Mesothelial cell of epicardium (in vitro differentiated cells): ENCODE results near the gene NT5DC2. TPM values are rescaled to one million over a fixed set of nuclear protein-coding genes. Genes with fewer than 3 reads are reported as not detected.
A peak's percentile ranks its signal among the peaks of the same experiment; 100 is the strongest.

Source experiments
- DNase-seq, 2 experiments: peaks; one replicate each; pipeline ENCODE4 v3.0.0; 2021; ENCODE audit warnings: low spot score in 2 of 2; ENCODE audit not compliant: unreplicated experiment in 2 of 2
- H3K27ac Mint-ChIP-seq: 2 replicates; pipeline ENCODE4 v1.8.0; 2021; ENCODE audit warnings: mixed read lengths
- H3K27me3 Mint-ChIP-seq: 2 replicates; pipeline ENCODE4 v1.8.0; 2021; ENCODE audit warnings: low read depth, mixed read lengths
- H3K36me3 Mint-ChIP-seq: 2 replicates; pipeline ENCODE4 v1.8.0; 2021; ENCODE audit warnings: mixed read lengths
- H3K4me1 Mint-ChIP-seq: 2 replicates; pipeline ENCODE4 v1.8.0; 2021; ENCODE audit warnings: mixed read lengths
- H3K4me3 Mint-ChIP-seq: 2 replicates; pipeline ENCODE4 v1.8.0; 2021; ENCODE audit warnings: mild to moderate bottlenecking, moderate library complexity, mixed read lengths
- H3K9me3 Mint-ChIP-seq: 2 replicates; pipeline ENCODE4 v1.8.0; 2021; ENCODE audit warnings: mixed read lengths
- CTCF ChIP-seq: fragments of 200-600 bp; sonication (generic); IDR thresholded peaks from one replicate; pipeline ENCODE4 v1.5.0; 2021; ENCODE audit warnings: antibody characterized with exemption; ENCODE audit not compliant: unreplicated experiment
- total RNA-seq: library from RNA; stranded (reverse); gene quantifications from 3 replicates; pipeline ENCODE4 v1.2.1, GENCODE V29; 2021

Gene NT5DC2
- total RNA-seq, result 256 to 266 TPM (median 266 TPM) in 3 replicates

DNA sequence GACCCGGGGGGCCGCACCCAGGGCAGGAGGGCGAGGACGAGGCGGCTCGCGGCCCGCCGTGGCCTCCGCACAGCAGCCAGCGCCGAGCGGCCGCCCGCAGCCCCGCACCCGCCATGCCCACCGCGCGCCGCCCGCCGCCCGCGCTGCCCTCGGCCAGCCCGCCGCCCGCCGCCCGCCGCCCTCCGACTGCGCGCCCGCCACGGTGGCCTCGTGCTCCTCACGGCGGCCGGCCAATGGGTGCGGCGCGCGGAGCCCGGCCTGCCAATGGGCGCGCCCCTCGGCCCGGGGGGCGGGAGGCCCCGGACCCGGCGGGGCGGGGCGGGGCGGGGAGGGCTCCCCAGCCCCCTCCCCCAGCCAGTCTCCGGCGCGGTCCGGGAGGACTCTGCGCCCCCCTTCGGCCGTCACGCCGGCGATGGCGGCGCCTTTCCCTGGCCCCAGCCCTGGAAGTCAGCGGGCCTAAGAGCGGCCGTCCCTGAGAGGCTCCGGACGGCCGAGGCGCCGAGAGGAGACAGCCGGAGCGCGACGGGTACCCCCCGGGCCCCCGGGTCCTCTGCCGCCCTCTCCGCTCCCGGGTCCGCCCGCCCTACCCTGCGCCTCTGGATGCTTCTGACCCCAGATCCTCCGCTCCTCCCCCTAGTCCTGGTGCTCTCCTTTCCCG lies at the start of gene NT5DC2:
TSS of gene NT5DC2 (minus strand) at position 235 of the 658 bp plus-strand sequence. CDS start at position 115, 120 bp downstream.
- DNase-seq, result peak; percentile 67 to 77
- Mint-ChIP-seq H3K27me3 (no peaks in the 10 kb centered on the region), H3K36me3 (no peaks in the 10 kb centered on the region), H3K27ac (peak within 1 kb of the TSS; percentile 94), H3K4me1 (peaks cover 53% of the 10 kb centered on the region), H3K9me3 (no peaks in the 10 kb centered on the region), H3K4me3 (peak within 1 kb of the TSS; percentile 83)
- TF ChIP-seq CTCF, result no peak

DNA sequence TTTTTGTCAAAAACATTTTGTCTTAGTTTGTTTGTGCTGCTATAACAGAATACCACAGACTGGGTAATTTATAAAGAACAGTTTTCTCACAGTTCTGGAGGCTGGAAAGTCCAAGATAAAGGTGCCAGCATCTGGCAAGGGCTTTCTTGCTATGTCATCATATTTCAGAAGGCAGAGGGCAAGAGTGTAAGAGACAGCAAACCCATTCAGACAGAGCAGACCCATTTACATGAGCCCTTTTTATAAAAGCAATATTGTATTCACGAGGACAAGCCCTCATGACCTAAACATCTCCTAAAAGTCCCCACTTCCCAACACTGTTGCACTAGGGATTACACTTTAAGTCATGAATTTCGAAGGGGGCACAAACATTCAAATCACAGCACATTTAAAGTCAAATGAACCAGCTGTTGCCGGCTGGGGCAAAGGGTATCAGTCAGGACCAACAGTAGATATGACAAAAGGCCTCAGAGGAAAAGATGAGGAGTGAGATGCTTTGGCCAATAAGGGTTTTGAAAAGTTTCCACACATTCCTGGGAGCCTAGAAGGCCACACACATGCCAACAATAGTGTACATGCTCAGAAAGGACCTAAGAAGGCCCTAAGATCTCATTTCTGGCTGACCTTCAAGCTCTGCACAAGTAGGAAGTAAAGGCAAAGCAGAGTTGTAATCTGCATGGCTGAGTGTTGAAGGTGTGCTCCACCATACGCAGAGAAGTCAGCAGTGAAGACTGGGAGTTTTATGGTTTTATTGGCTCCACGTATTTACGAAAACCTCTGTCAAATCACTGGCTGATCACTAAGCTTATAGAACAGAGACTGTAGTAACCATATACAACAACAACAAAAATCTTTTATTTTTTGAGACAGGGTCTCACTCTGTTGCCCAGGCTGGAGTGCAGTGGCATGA lies 40.7 kb upstream of the NT5DC2 start:
- H3K27ac Mint-ChIP-seq, result no peak overlapping the region
- no peaks in the 10 kb centered on the region for H3K4me1 Mint-ChIP-seq
- H3K27me3 Mint-ChIP-seq, result no peaks in the 10 kb centered on the region
- no peak for TF ChIP-seq CTCF
- no peak overlapping the region for H3K4me3 Mint-ChIP-seq
- peaks cover 51% of the 10 kb centered on the region for H3K36me3 Mint-ChIP-seq
- peaks cover 5% of the 10 kb centered on the region for H3K9me3 Mint-ChIP-seq
- no peak for DNase-seq

GRCh38 chr3:52572221-52572620 lies 38.6 kb upstream of the NT5DC2 start:
- Mint-ChIP-seq H3K9me3 (peaks cover 5% of the 10 kb centered on the region), H3K27ac (peak overlapping the region; percentile 5), H3K36me3 (peaks cover 37% of the 10 kb centered on the region), H3K27me3 (no peaks in the 10 kb centered on the region), H3K4me1 (no peaks in the 10 kb centered on the region), H3K4me3 (no peak overlapping the region)
- TF ChIP-seq CTCF, result no peak
- DNase-seq, result no peak

- H3K9me3 Mint-ChIP-seq, result no peaks in the 10 kb centered on the region
- H3K4me1 Mint-ChIP-seq, result no peaks in the 10 kb centered on the region
- no peak for DNase-seq
- H3K4me3 Mint-ChIP-seq, result no peak overlapping the region
- TF ChIP-seq CTCF, result no peak
- H3K27me3 Mint-ChIP-seq, result no peaks in the 10 kb centered on the region
- H3K36me3 Mint-ChIP-seq, result peaks cover 24% of the 10 kb centered on the region
- H3K27ac Mint-ChIP-seq, result peak overlapping the region; percentile 39
Observed at GRCh38 chr3:52570076-52570475, 36.4 kb upstream of the NT5DC2 start.

GRCh38 chr3:52568069-52568468 lies 34.4 kb upstream of the NT5DC2 start:
- Mint-ChIP-seq H3K27ac (no peak overlapping the region), H3K27me3 (no peaks in the 10 kb centered on the region), H3K4me3 (no peak overlapping the region), H3K4me1 (no peaks in the 10 kb centered on the region), H3K36me3 (peaks cover 18% of the 10 kb centered on the region), H3K9me3 (no peaks in the 10 kb centered on the region)
- no peak for DNase-seq
- no peak for TF ChIP-seq CTCF
